ENCODE data around the gene MYG1. TPM values are rescaled to one million over a fixed set of nuclear protein-coding genes. Genes with fewer than 3 reads are reported as not detected.

MYG1 gene
- total RNA-seq, 1 experiment from 2014 or later: 104 TPM

DNA sequence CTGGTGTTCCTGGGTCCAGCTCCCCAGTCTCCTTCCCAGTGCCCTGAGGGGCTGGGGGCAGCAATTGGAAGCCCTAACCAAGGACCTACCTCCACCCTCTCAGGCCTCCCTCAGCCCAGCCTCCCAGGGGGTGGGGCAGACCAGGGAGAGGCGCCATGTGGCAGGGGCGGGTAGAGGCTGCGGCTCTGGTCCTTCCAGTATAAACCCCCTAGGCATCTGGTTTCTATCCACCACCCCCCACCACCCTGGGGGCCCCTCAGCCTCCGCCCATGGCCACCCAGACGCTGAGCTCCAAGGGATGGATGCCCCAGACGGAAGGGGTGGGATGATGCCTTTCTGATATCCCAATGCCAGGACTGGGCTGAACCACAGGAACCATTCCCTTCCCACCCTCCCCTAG lies 39.4 kb downstream of the MYG1 start:
- Histone ChIP-seq H3K9ac (ENCODE audit: low read length) (no peak overlapping the region), H3K36me3 (ENCODE audit: control insufficient read depth in 1 of 2, insufficient read depth in 2 of 2, low read length in 2 of 2) (no peaks in the 10 kb centered on the region), H3K4me3 (replicated peaks in 1 of 2; ENCODE audit: low read depth in 1 of 2, low read length in 2 of 2) (no peak overlapping the region), H2AFZ (ENCODE audit: low read depth, low read length, poor library complexity, severe bottlenecking) (no peak overlapping the region), H3K27me3 (ENCODE audit: insufficient read depth, low read length) (0 out of 2 replicates have a peak, but pooled peaks cover 3% of the 10 kb centered on the region), H3K9me2 (ENCODE audit: insufficient read depth) (no peaks in the 10 kb centered on the region), H3K79me2 (ENCODE audit: insufficient read depth, low read length) (no peaks in the 10 kb centered on the region), H3K4me1 (ENCODE audit: control insufficient read depth in 1 of 2, insufficient read depth in 2 of 2, low read length in 2 of 2) (0 out of 4 replicates have a peak, but pooled peaks cover 0 to 2% of the 10 kb centered on the region in 2 experiments), H3K4me2 (ENCODE audit: low read length) (no peak overlapping the region), H3K9me3 (ENCODE audit: control insufficient read depth in 1 of 2, insufficient read depth in 1 of 2, low read depth in 1 of 2, low read length in 2 of 2) (no peaks in the 10 kb centered on the region), H4K20me1 (ENCODE audit: insufficient read depth) (no peaks in the 10 kb centered on the region), H3K27ac (ENCODE audit: low read depth, low read length) (no peak overlapping the region)
- ChIA-PET CTCF (interaction anchor here (1.1 kb wide), 1 partner anchor 17 kb away, joined by 3 read pairs; no protein-coding TSS in a partner anchor), POLR2A (no interaction called here), RAD21 (ENCODE audit: low non-redundant PET in 1 of 2, low total read pairs in 2 of 2, uncharacterized antibody in 2 of 2, unreplicated experiment in 2 of 2) (no interaction called here)
- ATAC-seq (peak; percentile 57), DNase-seq (ENCODE audit: low read depth, low spot score) (no peak)
- intact Hi-C loops (cut with micrococcal nuclease): no loop called here
- BruUV-seq (replicated peaks): no TSS peak
- TF ChIP-seq, protein P1, sequence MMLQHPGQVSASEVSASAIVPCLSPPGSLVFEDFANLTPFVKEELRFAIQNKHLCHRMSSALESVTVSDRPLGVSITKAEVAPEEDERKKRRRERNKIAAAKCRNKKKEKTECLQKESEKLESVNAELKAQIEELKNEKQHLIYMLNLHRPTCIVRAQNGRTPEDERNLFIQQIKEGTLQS (IDR thresholded peaks at IDR 0.05): no peak
- TF ChIP-seq, protein P2, sequence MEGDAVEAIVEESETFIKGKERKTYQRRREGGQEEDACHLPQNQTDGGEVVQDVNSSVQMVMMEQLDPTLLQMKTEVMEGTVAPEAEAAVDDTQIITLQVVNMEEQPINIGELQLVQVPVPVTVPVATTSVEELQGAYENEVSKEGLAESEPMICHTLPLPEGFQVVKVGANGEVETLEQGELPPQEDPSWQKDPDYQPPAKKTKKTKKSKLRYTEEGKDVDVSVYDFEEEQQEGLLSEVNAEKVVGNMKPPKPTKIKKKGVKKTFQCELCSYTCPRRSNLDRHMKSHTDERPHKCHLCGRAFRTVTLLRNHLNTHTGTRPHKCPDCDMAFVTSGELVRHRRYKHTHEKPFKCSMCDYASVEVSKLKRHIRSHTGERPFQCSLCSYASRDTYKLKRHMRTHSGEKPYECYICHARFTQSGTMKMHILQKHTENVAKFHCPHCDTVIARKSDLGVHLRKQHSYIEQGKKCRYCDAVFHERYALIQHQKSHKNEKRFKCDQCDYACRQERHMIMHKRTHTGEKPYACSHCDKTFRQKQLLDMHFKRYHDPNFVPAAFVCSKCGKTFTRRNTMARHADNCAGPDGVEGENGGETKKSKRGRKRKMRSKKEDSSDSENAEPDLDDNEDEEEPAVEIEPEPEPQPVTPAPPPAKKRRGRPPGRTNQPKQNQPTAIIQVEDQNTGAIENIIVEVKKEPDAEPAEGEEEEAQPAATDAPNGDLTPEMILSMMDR (IDR thresholded peaks at IDR 0.05 in 2 of 3, conservative IDR thresholded peaks at IDR 0.05 in 1 of 3; ENCODE audit: borderline replicate concordance in 1 of 3, insufficient read depth in 1 of 3, low read depth in 2 of 3, low read length in 2 of 3): no peak
- no peak for TF ChIP-seq RAD21 (IDR thresholded peaks at IDR 0.05; ENCODE audit: low read depth)
- TF ChIP-seq, protein P3, sequence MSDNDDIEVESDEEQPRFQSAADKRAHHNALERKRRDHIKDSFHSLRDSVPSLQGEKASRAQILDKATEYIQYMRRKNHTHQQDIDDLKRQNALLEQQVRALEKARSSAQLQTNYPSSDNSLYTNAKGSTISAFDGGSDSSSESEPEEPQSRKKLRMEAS (IDR thresholded peaks at IDR 0.05): no peak
- TF ChIP-seq TCF7L2 (IDR thresholded peaks at IDR 0.05; ENCODE audit: borderline replicate concordance, extremely low read depth, insufficient read depth, insufficient read length): no peak
- no peak for TF ChIP-seq ELF1 (IDR thresholded peaks at IDR 0.05; ENCODE audit: borderline replicate concordance, low read depth)
- TF ChIP-seq, protein P4, sequence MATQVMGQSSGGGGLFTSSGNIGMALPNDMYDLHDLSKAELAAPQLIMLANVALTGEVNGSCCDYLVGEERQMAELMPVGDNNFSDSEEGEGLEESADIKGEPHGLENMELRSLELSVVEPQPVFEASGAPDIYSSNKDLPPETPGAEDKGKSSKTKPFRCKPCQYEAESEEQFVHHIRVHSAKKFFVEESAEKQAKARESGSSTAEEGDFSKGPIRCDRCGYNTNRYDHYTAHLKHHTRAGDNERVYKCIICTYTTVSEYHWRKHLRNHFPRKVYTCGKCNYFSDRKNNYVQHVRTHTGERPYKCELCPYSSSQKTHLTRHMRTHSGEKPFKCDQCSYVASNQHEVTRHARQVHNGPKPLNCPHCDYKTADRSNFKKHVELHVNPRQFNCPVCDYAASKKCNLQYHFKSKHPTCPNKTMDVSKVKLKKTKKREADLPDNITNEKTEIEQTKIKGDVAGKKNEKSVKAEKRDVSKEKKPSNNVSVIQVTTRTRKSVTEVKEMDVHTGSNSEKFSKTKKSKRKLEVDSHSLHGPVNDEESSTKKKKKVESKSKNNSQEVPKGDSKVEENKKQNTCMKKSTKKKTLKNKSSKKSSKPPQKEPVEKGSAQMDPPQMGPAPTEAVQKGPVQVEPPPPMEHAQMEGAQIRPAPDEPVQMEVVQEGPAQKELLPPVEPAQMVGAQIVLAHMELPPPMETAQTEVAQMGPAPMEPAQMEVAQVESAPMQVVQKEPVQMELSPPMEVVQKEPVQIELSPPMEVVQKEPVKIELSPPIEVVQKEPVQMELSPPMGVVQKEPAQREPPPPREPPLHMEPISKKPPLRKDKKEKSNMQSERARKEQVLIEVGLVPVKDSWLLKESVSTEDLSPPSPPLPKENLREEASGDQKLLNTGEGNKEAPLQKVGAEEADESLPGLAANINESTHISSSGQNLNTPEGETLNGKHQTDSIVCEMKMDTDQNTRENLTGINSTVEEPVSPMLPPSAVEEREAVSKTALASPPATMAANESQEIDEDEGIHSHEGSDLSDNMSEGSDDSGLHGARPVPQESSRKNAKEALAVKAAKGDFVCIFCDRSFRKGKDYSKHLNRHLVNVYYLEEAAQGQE (IDR thresholded peaks at IDR 0.05; ENCODE audit: low read depth): no peak
- no peak for TF ChIP-seq SIN3A (IDR thresholded peaks at IDR 0.05; ENCODE audit: low read depth)
- no peak for TF ChIP-seq ZNF274 (IDR thresholded peaks at IDR 0.05; ENCODE audit: low read depth, low read length)
- no peak for TF ChIP-seq YY1 (IDR thresholded peaks at IDR 0.05; ENCODE audit: extremely low read depth, insufficient replicate concordance, low read depth, low read length)
- no peak for TF ChIP-seq SRF (IDR thresholded peaks at IDR 0.05; ENCODE audit: low read depth)
- TF ChIP-seq POLR2A (IDR thresholded peaks at IDR 0.05; ENCODE audit: borderline replicate concordance, extremely low read depth, insufficient read depth, insufficient read length): no peak
- no peak for TF ChIP-seq CBX3 (IDR thresholded peaks at IDR 0.05; ENCODE audit: low read depth)
- TF ChIP-seq CEBPB (IDR thresholded peaks at IDR 0.05; ENCODE audit: low read depth): no peak
- TF ChIP-seq, protein P5, sequence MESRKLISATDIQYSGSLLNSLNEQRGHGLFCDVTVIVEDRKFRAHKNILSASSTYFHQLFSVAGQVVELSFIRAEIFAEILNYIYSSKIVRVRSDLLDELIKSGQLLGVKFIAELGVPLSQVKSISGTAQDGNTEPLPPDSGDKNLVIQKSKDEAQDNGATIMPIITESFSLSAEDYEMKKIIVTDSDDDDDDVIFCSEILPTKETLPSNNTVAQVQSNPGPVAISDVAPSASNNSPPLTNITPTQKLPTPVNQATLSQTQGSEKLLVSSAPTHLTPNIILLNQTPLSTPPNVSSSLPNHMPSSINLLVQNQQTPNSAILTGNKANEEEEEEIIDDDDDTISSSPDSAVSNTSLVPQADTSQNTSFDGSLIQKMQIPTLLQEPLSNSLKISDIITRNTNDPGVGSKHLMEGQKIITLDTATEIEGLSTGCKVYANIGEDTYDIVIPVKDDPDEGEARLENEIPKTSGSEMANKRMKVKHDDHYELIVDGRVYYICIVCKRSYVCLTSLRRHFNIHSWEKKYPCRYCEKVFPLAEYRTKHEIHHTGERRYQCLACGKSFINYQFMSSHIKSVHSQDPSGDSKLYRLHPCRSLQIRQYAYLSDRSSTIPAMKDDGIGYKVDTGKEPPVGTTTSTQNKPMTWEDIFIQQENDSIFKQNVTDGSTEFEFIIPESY (IDR thresholded peaks at IDR 0.05; ENCODE audit: extremely low read depth, insufficient replicate concordance, low read length): no peak
- TF ChIP-seq EZH2phosphoT487 (IDR thresholded peaks at IDR 0.05; ENCODE audit: borderline replicate concordance): no peak
- TF ChIP-seq JUND (IDR thresholded peaks at IDR 0.05): no peak
- TF ChIP-seq EGR1 (IDR thresholded peaks at IDR 0.05; ENCODE audit: low read depth): no peak
- no peak for TF ChIP-seq POLR2AphosphoS5 (IDR thresholded peaks at IDR 0.05; ENCODE audit: low read depth, low read length)
- TF ChIP-seq EZH2 (IDR thresholded peaks at IDR 0.05): no peak
